ENCODE results near the gene NINJ1.

NINJ1 gene

DNA sequence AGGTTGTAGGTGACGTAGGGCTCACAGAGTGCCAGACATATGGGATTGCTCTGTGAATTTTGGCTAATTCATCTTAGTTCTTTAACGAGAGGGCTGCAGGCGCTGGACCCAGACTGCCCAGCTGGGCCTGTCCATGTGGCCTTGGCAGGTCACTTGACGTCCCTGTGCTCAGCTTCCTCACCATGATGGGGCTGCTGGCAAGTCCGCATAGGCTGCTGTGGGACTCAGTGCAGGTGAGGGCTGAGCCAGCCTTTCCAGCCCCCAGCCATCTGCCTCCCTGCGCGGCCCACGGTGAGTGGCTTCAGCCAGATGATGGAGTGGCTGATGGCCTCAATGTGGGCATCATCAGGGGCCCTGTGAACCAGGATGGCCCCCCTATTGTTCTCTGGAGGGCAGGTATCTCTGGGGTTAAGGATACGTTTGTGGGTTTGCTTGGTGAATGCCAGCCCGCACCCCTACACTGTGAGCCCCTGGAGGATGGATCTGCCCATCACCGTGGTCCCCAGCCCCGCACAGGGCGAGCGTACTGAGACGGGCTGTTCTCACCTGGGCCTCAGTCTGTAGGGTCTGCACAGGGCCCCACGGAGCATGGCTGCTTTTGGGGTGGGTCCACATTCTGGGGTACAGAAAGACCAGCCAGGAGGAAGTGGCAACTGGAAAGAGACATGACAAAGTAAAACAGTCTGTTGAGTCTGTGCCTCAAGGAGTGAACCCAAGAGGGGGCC lies 34.3 kb downstream of the NINJ1 start:
- DNase-seq: no peak

DNA sequence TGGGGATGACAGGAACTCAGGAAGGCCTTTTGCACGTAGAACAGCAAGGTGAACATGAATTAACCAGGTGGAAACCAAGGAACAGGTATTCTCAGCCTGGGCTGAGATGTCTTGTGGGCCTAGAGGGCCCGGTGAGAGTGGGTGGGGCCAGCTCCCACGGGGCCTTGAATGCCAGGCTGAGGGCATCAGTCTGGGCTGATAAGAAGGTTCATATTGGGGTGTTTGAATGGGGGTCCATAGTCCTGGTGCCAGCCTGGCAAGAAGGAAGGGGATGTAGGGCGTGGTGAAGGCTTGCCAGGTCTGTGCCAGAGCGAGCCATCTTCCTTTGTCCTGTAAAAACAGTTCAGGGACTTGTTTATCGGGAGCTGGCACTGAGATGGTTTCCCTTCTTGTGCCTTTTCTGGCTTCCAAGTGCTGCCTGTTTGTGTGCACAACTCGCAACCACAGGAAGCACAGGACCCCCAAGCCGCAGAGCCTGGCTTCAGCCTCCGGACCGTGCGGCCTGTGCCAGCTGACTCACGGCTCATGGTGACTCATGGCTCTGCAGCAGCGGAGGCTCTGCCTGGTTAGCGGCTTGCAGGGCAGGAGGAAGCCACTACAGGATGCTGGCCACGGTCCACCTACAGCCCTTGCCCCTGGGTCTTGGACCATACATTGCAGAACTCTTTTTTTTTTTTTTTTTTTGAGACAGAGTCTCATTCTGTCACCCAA lies 35.7 kb downstream of the NINJ1 start:
- no peak for DNase-seq

DNA sequence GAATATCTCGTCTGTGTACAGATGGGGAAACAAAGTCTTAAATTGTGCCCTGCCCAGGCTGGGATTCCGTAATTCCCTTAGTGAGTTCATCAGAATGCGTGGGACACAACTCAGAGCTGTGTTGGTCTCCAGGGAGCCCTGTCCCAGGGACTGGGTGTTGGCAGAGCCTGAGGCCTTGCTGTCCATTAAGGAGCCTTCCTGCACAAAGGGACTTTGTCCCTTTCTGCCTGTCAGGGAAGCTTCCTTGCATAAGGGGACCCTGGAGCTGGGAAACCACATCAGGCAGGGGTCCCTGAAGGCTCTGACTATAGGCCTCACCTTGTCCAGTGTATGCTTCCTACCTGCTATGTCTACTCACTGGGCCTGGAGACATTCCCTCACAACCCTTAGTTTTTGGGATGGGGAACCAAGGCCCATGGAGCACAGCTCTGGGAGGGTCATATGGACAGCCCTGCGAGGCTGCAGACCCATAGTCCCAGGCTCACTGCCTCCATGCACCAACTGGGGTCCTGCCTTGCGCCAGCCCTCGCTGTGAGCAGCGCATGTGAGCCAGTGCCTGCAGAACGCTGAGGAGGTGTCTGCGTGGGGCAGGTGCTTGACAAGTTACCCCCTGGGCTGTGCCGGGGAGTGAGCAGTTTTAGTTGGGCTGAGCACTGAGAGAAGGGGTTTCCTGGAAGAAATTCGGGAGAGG lies 36.4 kb downstream of the NINJ1 start:
- DNase-seq: no peak

DNA sequence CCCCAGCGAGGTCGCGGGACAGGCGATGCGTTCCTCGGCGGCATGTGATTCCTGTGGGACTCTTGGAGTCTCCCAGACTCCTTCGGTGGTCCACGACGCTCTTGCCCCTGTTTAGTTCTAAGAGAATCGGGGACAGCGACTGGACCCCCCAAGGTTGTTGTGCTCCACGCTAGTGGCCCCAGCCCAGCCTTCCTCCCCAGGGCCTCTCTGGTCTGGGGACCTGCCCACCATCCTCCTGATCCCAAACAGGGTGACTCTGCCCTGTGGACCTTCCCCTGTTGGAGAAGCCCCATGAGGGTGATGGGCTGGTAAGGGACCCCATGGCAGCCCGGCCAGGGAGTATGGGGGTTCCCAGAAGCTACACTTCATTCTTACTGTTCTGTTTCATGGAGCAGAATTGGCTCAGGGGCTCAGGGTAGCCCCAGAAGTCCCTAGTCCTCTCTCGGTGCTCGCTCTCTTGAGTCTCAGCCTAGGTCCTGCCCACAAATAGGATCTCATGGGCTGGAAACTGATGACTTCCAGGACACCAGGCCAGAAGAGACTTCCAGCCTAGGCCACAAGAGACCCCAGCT lies 37.2 kb downstream of the NINJ1 start:
- no peak for DNase-seq

DNA sequence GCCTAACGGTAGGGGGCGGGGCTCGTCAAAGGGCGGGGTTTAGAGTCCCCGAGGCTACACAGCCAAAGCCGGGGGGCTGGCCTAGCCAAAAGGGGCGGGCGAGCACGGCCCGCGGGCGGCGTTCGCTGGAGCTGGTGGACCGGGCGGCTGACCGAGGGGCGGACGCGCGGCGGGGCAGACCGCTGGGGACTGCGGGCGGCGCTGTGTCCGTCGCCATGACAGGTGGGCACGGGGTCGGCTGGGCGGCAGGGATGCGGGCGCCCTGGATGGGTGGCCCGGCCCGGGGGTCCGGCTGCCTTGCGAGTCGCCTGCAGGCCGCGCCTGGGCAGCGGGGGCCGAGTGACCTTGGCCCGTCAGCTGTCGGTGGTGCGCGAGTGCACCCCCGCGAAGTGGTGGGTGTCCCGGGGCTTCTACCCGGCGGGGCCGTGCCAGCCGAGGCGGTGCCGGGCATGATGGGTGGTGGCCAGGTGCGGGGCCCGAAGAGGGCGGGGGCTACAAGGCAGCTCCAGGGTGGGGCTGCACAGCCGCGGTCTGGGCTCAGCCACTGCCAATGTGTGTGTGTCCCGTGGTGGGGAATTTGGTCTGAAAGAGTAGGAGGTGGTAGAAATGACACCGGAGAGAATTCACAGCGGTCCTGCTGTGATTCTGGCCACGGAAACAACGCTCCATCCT lies 37.8 kb downstream of the NINJ1 start, which contains the start of gene CARD19:
TSS of gene CARD19 (plus strand) at position 87 of the 672 bp plus-strand sequence. CDS start at position 216, 129 bp downstream.
- DNase-seq: no peak

DNA sequence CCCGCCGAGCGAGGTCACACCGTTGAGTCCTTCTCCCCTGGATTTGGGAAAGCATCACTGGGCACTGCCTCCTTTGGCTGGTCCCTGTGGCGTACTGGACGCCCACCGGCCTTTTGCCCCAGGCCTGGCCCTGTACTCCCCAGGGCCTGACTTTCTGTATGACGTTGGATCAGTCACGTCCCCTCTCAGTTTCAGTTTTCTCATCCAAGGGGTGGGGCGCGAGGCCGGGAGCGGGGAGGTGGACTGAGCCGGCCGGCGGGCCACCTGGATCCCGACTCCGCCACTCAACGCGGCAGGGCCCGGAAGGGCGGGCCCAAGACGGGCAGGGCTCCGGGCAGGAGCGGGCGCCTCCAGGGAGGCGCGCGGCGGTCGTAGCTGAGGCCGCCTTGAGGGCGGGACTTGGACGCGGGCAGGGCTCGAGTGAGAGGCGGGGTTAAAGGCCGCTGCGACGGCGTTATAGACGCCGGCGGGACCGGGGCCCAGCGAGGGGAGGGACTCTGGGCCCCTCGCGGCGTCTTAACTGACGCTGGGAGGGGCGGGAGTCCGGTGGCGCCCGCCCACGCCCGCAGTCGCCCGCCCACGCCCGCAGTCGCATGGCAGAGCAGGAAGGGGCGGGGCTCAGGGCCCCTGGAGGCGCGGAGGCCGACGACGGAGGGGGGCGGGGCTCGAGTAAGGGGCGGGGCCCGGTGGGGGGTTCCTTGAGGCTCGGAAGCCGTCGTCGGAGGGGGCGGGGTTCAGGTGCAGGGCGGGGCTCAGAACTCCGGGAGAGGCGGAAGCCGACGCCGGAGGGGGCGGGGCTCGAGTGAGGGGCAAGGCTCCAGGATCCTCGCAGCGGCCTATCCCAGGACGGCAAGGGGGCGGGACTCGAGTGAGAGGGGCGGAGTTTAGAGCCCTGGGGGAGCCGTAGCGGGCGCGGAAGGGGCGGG lies 38.6 kb downstream of the NINJ1 start:
- peak; percentile 87 for DNase-seq

DNA sequence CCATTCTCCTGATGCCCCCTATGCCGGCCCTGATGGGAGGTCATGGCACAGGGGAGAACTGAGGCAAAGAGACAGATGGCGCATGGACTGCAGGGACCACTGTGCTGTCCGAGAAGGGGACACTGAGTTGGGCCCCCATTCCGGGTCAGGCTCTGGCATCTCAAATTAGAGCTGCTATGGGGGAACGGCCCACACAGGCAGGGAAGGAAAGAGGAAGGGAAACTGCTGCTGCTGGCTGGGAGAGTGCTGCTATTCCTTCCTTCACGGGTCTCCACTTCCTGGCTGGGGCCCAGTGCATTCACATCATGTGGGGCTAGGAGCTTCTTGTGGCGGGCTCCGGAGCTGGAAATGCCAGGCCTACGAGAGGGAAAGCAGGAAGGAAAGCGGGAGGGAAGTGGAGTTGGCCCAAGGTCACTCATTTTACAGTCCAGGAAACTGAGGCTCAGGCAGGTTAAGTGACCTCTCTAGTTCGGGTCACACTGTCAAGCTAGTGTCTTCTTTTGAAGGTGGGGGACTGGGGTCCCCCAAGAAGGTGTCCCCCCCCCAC lies 39.3 kb downstream of the NINJ1 start:
- no peak for DNase-seq

DNA sequence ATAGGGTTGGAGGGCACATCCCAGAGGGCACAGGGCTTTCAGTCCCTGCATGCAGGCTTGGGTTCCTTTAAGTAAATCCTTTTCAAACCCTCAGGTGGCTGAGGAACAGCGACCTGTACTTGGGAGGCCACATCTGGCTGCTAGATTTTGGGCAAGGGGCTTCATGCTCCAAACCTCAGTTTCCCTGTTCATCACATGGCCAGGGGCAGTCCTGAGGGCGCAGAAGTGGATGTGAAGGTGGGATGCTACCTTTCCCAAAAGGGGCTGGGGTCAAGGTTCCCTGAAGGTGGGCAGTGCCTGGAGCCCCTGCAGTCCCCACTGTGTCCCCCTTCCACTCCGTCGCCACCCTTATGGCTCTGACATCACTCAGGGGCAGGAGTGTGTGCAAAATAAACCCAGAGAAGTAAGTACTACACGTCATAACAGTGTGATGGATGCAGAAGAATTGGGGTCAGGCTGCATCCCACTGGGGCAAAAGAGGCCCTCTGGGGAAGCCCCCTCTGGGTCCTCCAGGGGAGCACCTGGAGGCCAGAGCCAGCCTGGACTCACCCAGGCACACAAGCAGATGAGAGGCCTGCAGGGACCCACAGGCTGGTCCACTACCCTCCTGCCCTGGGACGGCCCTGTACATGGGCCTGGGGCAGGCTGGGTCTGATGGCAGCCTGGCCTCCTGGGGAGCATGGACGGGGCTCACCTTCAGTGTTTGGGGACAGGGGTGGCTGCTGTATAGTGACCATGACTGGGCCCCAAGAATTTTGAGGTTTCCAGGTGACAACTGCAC lies 40.0 kb downstream of the NINJ1 start:
- no peak for DNase-seq

DNA sequence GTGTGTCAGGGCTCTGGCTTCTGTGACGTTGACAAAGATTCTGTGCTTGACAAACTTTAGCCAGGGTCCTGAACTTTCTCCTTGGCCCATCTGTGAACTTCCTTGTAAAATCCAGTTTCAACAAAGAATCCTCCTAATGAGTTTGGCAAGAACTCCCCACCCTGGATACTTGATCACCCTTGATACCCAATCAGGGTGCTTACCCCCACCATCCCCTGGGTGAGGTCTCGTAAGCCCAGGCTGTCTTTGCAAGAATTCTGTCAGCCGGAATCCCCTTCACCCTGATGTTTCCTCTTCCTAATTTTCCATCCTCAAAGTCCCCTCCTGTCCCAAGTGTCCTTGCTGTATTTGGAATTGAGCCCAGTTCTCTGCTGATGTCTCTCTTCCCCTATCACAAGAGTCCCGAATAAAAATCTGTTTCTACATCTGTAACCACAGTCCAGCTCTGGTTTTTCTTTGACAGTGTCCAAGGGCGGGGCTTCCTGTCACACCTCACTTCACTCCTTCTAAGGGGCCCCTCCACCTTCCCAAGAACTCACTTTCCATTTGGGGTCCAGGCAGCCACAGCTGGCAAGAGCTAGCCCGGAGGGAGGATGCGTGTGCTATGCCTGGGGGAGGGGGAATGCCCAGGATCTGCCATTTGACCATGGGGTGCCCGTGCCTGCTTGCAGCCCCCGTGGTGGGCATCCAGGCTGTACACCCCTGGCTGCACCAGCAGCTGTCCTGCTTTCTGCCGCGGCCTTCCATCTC lies 40.7 kb downstream of the NINJ1 start:
- DNase-seq: no peak

DNA sequence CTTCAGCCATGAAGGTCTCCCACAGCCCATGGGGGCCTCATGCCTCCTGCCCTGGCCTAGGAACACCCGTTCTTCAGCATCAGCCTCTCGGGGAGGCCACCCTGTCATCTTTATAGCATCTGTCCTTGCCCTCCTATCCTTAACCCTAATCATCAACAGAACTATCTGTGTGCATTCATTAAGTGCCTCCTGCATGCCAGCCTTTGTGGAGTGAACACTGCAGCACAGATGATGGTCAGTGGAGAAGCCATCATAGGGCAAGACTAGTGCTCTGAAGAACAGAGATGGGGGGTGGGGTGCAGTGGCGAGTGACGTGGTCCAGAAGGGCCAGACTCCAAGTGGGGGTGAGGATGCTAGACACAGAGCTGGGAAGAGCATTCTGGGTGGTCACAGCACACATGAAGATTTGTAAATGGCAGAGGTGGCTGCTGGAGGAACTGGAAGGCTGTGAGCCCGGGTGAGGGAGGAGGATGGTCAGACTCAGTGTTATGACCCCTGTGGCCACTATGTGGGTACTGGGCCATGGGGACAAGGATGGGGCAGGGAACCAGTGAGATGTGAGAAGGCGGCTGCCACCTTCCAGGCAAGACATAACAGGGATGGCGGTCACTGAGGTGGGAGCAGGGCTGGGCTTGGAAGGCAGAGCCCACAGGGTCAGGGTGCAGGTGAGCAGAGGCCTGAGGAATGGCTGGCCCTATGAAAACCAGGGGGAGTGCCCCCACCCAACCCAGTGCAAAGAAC lies 41.6 kb downstream of the NINJ1 start:
- DNase-seq: no peak

DNA sequence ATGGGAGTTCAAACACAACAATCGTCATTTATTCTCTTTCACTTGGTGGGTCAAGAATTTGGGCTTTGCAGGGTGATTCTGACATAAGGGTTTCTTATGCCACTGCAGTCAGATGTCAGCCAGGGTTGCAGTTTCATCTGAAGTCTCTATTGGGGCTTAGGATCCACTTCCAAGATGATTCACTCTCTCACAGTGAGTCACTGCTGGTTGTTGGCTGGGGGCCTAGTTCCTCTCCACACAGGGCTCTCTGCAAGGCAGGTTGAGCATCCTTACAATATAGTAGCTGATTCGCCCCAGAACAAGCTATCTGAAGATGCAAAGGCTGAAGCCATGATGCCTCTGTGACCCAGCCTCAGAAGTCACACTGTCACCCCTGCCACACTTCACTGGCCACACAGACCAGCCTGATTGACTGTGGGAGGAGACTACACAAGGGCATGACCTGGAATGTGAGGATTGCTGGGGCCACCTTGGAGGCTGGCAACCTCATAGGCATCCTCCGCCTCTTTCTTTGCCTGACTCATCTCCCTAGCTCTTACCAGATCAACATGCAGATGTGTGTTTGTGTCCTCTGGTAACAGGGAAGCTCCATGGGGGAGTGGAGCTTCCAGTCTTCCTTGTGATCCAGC lies 42.5 kb downstream of the NINJ1 start:
- no peak for DNase-seq

DNA sequence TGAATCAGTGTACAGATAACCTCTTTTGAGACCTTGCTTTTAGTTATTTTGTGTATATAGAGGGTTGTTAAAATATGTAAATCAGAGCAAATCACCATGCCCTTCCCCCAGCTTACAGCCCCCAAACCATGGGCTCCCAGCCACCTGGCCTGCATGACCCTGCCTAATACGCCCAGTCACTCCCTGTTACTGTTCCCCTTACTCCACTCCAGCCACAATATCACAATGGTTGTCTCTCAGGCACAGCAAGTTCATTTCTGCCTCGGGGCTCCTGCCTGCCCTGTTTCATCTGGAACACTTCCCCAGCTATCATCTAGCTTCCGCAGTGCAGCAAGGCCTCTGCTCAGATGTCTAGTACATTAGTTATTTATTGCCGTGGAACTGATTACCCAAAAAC lies 43.0 kb downstream of the NINJ1 start:
- DNase-seq: no peak

DNA sequence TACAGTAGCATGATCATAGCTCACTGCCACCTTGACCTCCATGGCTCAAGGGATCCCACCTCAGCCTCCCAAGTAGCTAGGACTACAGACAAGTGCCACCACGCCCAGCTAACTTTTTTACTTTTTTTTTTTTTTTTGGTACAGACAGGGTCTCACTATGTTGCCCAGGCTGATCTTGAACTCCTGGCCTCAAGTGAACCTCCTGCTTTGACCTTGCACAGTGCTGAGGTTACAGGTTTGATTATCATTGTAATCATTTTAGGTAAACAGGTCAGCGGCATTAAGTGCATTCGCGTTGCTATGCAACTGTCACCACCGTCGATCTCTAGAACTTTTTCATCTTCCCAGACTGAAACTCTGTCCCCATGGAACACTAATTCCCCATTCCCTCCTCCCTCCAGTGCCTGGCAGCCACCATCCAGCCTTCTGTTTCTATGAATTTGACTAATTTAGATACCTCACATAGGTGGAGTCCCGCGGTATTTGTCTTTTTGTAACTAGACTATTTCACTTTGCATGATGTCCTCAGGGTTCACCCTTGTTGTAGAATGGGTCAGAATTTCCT lies 43.9 kb downstream of the NINJ1 start:
- DNase-seq: no peak

DNA sequence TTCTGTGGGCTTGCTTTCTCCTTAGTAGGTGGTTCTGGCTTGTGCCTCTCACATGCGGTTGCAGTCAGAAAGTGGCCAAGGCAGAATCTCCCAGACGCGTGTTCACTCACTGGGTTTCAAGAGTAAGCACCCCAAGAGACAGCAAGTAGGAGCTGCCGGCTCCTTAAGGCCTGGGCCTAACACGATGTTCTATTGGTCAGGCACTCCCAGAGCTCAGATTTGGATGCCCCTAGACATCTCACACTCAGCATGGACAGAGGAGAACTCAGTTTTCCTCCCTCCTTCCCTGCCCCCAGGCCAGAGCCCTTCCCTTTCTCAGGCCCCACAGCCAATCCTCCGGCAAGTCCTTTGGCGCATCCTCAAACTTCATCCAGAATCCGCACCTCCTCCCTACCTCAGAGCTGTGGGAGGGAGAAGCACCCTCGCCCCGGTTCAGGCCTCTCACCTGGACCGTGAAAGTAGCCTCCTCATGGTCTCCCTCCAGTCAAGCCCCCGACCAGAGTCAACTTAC lies 44.5 kb downstream of the NINJ1 start:
- DNase-seq: no peak

DNA sequence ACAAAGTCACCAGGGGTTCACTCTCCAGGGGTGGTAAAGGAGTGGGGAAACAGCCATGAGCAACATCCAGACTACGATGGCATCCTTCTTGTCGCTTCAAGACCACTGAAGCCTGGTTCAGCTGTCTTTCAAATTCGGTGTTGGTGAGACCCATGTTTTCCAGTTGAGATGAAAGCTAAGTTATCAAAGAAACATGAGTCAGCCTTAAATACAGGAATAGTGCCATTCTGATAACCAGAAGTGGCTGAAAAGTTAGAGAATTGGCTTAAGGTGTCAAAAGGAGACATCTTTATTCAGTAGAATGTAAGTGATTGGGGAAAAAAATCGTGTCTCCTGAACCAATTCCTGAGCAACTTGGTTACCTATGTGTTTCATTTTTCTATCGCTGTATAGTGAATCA lies 45.0 kb downstream of the NINJ1 start:
- DNase-seq: no peak

DNA sequence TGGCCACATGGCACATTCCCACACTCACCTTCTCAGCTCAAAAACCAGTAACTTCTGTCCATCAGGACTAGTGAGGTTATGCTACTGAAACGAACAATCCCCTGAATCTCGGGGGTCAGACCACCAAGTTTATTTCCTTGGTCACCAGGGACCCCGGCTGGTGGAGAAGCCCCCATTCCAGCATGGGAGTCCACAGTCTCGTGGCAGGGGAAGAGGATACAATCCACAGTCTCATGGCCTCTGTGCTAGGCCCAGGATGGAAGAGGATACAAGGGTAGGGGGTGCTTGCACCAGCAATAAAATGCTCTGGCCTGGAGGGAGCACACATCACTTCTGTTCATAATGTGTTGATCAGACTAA lies 45.4 kb downstream of the NINJ1 start:
- DNase-seq: no peak

DNA sequence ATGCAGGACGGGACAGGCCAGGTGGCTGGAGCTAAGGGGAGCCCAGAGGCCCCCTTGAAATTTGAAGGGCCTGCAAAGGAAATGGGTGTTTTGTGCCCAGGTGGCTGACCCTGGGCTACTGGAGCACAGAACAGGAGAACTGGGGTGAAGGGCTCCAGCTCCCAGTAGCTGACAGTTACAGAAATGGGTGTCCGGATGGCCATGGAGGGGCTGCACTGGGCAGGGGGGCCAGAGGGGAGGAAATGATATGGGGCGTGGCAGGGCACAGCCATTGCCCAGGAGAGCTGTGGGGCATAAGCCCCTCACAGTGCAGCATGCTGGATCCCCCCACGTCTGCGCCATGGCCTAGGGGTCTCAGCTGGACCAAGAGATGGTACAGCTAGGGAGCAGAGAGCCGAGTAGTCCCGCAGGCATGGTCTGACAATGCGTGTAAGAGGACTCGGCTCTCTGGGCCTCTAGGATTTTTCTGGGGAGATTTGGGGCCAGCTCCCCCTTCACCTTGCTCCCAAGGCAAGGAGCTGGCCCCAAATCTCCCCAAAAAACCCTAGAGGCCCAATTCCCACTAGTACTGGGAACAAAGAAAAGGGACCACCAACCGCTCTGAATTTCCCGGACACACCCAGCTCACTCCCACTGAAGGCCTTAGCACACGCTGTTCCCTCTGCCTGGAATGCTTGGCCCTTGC lies 45.9 kb downstream of the NINJ1 start:
- DNase-seq: no peak

Measured in cortex of kidney (tissue), 1 donor.